MG63 (cell line): ENCODE measurements around the gene YARS2. TPM values are rescaled to one million over a fixed set of nuclear protein-coding genes. Genes with fewer than 3 reads are reported as not detected.

Experiments
- DNase-seq: peaks from one replicate; pipeline ENCODE4 v3.0.0-alpha.2; 2020
- H3K27me3 ChIP-seq: fragments of 250-450 bp; sonication (Bioruptor Pico); 2 replicates; pipeline ENCODE4 v1.5.1; 2020; ENCODE audit warnings: mild to moderate bottlenecking, moderate library complexity
- H3K36me3 ChIP-seq: fragments of 250-450 bp; sonication (Bioruptor Pico); 2 replicates; pipeline ENCODE4 v1.5.1; 2020; ENCODE audit warnings: mild to moderate bottlenecking, moderate library complexity
- H3K4me3 ChIP-seq: fragments of 250-450 bp; sonication (Bioruptor Pico); 2 replicates; pipeline ENCODE4 v1.5.1; 2020; ENCODE audit warnings: mild to moderate bottlenecking, moderate library complexity
- H3K9me3 ChIP-seq: fragments of 250-450 bp; sonication (Bioruptor Pico); 2 replicates; pipeline ENCODE4 v1.5.1; 2020; ENCODE audit warnings: mild to moderate bottlenecking, moderate library complexity
- total RNA-seq: library from RNA; depleted of rRNA; stranded (reverse); fragments of >200 nt; shearing (Covaris generic); gene quantifications from 2 replicates; pipeline ENCODE4 v1.2.3, GENCODE V29; 2014; ENCODE audit warnings: low replicate concordance; rRNA removed

The YARS2 gene
- total RNA-seq: 44.1 and 80.0 TPM in 2 replicates

GRCh38 chr12:32755654-32756475, at the start of gene YARS2:
Gene YARS2, minus strand, starts transcription at chr12:32755897. Its CDS starts 23 bp downstream, at chr12:32755874.
- peak; percentile 96 for DNase-seq
- no peaks in the 10 kb centered on the region for H3K9me3 ChIP-seq
- H3K36me3 ChIP-seq: peaks cover 32% of the 10 kb centered on the region
- peak within 1 kb of the TSS; percentile 94 for H3K4me3 ChIP-seq
- no peaks in the 10 kb centered on the region for H3K27me3 ChIP-seq

DNA sequence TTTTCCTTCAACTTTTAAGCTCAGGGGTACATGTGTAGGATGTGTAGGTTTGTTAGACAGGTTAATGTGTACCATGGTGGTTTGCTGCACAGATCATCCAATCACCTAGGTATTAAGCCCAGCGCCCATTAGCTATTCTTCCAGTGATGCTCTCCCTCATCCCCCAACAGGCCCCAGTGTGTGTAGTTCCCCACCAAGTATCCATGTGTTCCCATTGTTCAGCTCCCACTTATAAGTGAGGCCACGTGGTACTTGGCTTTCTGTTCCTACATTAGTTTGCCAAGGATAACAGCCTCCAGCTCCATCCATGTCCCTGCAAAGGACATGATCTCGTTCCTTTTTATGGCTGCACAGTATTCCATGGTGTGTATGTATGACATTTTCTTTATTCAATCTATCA, 48.6 kb upstream of the YARS2 start:
- no peaks in the 10 kb centered on the region for H3K36me3 ChIP-seq
- no peak overlapping the region for H3K4me3 ChIP-seq
- peaks cover 20% of the 10 kb centered on the region for H3K9me3 ChIP-seq
- no peak for DNase-seq
- H3K27me3 ChIP-seq: no peaks in the 10 kb centered on the region

DNA sequence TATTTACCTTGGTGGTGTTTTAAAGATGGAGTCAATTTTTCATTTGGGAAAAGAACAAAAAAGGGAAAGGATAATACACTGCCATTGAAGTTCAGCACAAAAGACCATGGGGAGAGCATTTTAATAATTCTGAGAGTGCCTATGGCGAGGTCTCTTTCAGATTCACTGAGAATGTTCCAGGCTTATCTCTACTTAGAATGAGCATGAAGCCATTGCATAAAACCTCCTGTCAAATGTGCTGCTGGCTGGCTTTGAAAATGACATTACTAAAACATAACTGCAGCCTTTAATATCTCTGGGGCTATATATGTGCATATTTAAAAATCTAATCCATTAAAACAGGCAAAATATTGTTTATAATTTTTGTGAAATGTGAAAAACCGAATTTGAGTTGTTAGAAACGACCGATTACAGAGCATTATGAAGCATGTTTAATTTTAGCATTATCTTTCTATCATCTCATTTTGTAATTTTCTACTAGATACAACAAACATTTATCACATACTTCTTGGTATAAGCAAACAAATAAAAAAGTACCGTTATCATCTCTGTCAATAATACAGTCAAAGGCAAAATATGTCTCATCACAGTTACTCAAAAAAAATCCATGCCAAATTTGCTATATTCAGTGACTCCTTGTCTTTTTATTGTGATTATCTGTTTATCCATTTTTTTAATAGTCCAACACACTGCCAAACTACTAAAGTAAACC, 45.7 kb upstream of the YARS2 start:
- Histone ChIP-seq H3K36me3 (no peaks in the 10 kb centered on the region), H3K4me3 (no peak overlapping the region), H3K9me3 (peaks cover 12% of the 10 kb centered on the region), H3K27me3 (no peaks in the 10 kb centered on the region)
- DNase-seq: no peak

DNA sequence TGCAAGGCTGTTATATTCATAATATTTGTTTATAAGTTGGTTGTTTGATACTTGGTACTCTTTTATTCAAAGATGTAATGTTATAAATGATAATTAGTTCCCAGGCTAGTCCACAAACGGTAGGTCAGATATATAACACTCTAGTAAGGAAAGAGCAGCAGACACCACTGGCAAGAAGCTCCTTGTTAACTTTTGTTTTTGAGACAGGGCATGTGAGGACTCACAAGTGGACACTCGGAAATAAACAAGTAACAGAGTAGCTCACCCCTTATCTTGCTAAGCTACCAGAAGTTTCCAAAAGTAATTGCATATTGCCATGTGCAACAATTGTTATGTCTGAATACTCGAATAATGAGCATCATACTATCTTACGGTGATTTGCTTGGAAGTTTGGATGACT, 38.6 kb upstream of the YARS2 start:
- H3K9me3 ChIP-seq: peaks cover 4% of the 10 kb centered on the region
- no peak for DNase-seq

DNA sequence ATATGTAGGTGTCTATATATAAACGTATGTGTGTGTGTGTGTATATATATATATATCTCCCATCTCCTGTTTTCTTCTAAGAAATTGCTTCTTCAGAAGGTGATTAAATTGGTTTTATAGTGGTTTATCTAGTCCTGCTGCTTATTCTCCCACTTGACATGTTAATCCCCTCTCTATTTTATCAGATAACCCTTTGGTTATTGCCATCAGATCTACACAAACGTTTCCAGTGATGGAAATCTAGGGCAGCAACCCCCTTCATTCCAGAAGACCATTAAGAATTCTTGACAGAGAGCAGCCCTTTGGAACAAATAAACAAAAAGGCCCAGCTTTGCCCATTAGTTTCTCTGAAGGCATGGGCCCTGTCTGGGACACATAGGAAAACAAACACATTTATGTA, 34.2 kb upstream of the YARS2 start:
- Histone ChIP-seq H3K27me3 (no peaks in the 10 kb centered on the region), H3K36me3 (no peaks in the 10 kb centered on the region), H3K4me3 (no peak overlapping the region), H3K9me3 (peaks cover 3% of the 10 kb centered on the region; the same call in 1 of the 2 replicates)
- no peak for DNase-seq

More for the DNA sequence above, 38.6 kb upstream of the YARS2 start:
- H3K4me3 ChIP-seq: no peak overlapping the region
- H3K36me3 ChIP-seq: no peaks in the 10 kb centered on the region; the same call in 1 of the 2 replicates
- H3K27me3 ChIP-seq: no peaks in the 10 kb centered on the region

- Histone ChIP-seq H3K4me3 (no peak overlapping the region), H3K9me3 (peaks cover 3% of the 10 kb centered on the region; the same call in 1 of the 2 replicates), H3K36me3 (no peaks in the 10 kb centered on the region), H3K27me3 (no peaks in the 10 kb centered on the region)
- no peak for DNase-seq
Measured at GRCh38 chr12:32789446-32789845, 33.7 kb upstream of the YARS2 start.

DNA sequence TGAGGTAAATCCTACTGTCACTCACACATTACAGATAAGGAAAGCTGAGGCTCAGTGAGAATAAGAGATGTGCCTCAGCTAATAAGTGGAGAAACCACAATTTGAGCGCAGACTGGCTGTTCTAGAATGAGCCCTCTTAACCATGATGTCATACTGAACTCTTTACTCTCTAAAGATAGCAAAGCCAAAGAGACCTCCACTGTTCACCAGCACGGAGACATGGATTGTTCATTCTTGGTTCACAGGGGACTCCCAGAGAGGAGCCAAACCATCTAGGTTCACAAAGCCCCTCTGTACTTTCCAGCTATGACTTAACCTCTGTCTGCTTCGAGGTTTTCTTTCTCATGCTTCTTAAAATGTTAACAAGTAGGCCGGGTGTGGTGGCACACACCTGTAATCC, 32.7 kb upstream of the YARS2 start:
- Histone ChIP-seq H3K4me3 (no peak overlapping the region), H3K27me3 (no peaks in the 10 kb centered on the region), H3K36me3 (no peaks in the 10 kb centered on the region), H3K9me3 (peaks cover 3% of the 10 kb centered on the region; the same call in 1 of the 2 replicates)
- no peak for DNase-seq

- no peak for DNase-seq
Measured at GRCh38 chr12:32785557-32785956, 29.9 kb upstream of the YARS2 start.

DNA sequence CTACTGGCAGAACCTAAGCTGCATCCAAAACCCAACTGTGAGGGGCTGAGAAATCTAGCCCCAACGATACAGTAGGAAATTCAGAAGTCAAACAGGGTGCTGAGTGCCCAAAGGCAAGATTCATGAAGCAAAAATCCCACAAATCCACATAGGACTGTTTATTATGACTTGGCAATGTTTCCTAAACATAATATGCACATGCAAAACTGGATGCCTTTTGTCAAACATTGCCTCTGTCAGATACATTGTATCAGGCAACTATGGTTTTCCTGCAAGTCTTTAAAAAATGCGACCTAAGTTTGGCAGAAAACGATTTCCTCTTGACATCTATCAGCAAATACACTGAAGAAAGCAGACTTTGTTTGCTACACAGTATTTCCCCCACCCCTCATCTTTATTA, 27.3 kb upstream of the YARS2 start:
- Histone ChIP-seq H3K4me3 (no peak overlapping the region), H3K9me3 (peaks cover 2% of the 10 kb centered on the region; the same call in 1 of the 2 replicates), H3K27me3 (no peaks in the 10 kb centered on the region), H3K36me3 (no peaks in the 10 kb centered on the region)
- no peak for DNase-seq

More at GRCh38 chr12:32785557-32785956, 29.9 kb upstream of the YARS2 start:
- Histone ChIP-seq H3K36me3 (no peaks in the 10 kb centered on the region), H3K27me3 (no peaks in the 10 kb centered on the region), H3K4me3 (no peak overlapping the region), H3K9me3 (peaks cover 3% of the 10 kb centered on the region; the same call in 1 of the 2 replicates)

DNA sequence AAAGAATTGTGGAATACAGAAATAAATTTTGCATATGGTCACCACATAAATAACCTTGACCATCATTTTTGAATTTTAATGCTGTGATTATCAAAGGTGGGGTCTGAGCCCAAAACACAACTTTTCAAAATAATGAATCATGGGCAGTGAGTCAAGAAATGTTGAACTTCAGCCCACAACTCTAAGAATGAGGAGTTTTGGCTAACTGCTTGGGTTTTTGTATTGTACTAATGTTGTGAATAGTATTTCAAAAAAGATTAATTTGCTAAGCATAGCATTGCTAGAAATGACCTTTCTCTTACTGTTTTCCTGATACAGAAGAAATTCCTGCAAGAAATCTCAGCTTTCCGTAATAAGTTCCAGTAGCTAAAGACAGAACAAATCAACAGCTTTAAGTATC, 24.4 kb upstream of the YARS2 start:
- Histone ChIP-seq H3K9me3 (no peaks in the 10 kb centered on the region), H3K36me3 (no peaks in the 10 kb centered on the region)

DNA sequence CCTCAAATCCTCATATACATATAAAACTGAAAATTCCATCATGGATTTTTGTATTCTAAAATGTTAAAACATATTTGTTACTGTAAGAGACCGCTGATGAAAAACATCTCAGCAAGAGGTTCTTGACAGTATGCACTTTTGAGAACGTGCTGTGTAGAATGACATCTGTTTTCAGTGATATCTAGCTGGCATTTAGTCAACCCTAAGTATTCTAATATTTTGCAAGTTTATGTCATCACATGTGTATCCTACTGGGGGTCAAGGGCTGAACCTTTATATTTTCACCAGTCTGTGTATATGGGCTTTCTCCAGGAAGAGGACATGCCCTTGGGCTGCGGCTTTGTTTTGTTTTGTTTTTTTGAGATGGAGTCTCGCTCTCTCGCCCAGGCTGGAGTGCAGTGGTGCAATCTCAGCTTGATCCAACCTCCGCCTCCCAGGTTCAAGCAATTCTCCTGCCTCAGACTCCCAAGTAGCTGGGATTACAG, 22.0 kb upstream of the YARS2 start:
- H3K9me3 ChIP-seq: no peaks in the 10 kb centered on the region
- DNase-seq: no peak
- no peaks in the 10 kb centered on the region for H3K36me3 ChIP-seq
- no peaks in the 10 kb centered on the region for H3K27me3 ChIP-seq
- no peak overlapping the region for H3K4me3 ChIP-seq

More for the DNA sequence above, 24.4 kb upstream of the YARS2 start:
- DNase-seq: no peak
- Histone ChIP-seq H3K27me3 (no peaks in the 10 kb centered on the region), H3K4me3 (no peak overlapping the region)

- no peaks in the 10 kb centered on the region for H3K27me3 ChIP-seq
- no peak overlapping the region for H3K4me3 ChIP-seq
- DNase-seq: no peak
- no peaks in the 10 kb centered on the region for H3K9me3 ChIP-seq
- H3K36me3 ChIP-seq: no peaks in the 10 kb centered on the region
Measured at GRCh38 chr12:32777159-32777558, 21.5 kb upstream of the YARS2 start.

- Histone ChIP-seq H3K36me3 (no peaks in the 10 kb centered on the region), H3K27me3 (no peaks in the 10 kb centered on the region), H3K9me3 (no peaks in the 10 kb centered on the region), H3K4me3 (no peak overlapping the region)
- no peak for DNase-seq
Measured at GRCh38 chr12:32776258-32776657, 20.6 kb upstream of the YARS2 start.

GRCh38 chr12:32773691-32774090, 18.0 kb upstream of the YARS2 start:
- Histone ChIP-seq H3K27me3 (0 out of 2 replicates have a peak, but pooled peaks cover 3% of the 10 kb centered on the region), H3K9me3 (no peaks in the 10 kb centered on the region), H3K4me3 (no peak overlapping the region), H3K36me3 (no peaks in the 10 kb centered on the region)
- no peak for DNase-seq

- H3K9me3 ChIP-seq: no peaks in the 10 kb centered on the region
- no peaks in the 10 kb centered on the region for H3K36me3 ChIP-seq
Measured at GRCh38 chr12:32770141-32770540, 14.4 kb upstream of the YARS2 start.

GRCh38 chr12:32768518-32768917, 12.8 kb upstream of the YARS2 start:
- no peaks in the 10 kb centered on the region for H3K9me3 ChIP-seq
- no peaks in the 10 kb centered on the region for H3K36me3 ChIP-seq
- no peak overlapping the region for H3K4me3 ChIP-seq
- 0 out of 2 replicates have a peak, but pooled peaks cover 5% of the 10 kb centered on the region for H3K27me3 ChIP-seq
- DNase-seq: no peak

More at GRCh38 chr12:32770141-32770540, 14.4 kb upstream of the YARS2 start:
- H3K4me3 ChIP-seq: no peak overlapping the region
- DNase-seq: no peak
- H3K27me3 ChIP-seq: 0 out of 2 replicates have a peak, but pooled peaks cover 5% of the 10 kb centered on the region

GRCh38 chr12:32765906-32766305, 10.2 kb upstream of the YARS2 start:
- 0 out of 2 replicates have a peak, but pooled peaks cover 5% of the 10 kb centered on the region for H3K27me3 ChIP-seq

More at GRCh38 chr12:32765906-32766305, 10.2 kb upstream of the YARS2 start:
- H3K36me3 ChIP-seq: no peaks in the 10 kb centered on the region
- H3K4me3 ChIP-seq: no peak overlapping the region
- peak; percentile 73 for DNase-seq
- no peaks in the 10 kb centered on the region for H3K9me3 ChIP-seq
